NCI-H2029 treated with DMSO at 0.1 percent for 48 hours (cell line): ENCODE measurements around the gene KIF13A.
"Not testable (repeated sequence)": the region's sequence is repeated elsewhere in the genome, so short reads cannot be mapped to it uniquely, and the experiment has no call there.

ENCODE experiments used
- DNase-seq: peaks from one replicate; lab custom pipeline; 2025; lab: John Stamatoyannopoulos, UW

The KIF13A gene

GRCh38 chr6:17785094-17785787, 202.2 kb downstream of the KIF13A start:
- DNase-seq, result no peak

GRCh38 chr6:17780061-17780460, 207.4 kb downstream of the KIF13A start:
- DNase-seq, result no peak

GRCh38 chr6:17771609-17772008, 215.8 kb downstream of the KIF13A start:
- DNase-seq, result no peak

GRCh38 chr6:17768881-17769280, 218.6 kb downstream of the KIF13A start:
- DNase-seq, result no peak

- no peak for DNase-seq
These were observed 219.0 kb downstream of the KIF13A start for GRCh38 chr6:17768388-17768787.

- DNase-seq, result no peak
These were observed 224.8 kb downstream of the KIF13A start for GRCh38 chr6:17762651-17763050.

GRCh38 chr6:17758119-17758518, 229.3 kb downstream of the KIF13A start:
- no peak for DNase-seq

GRCh38 chr6:17754254-17754653, 233.2 kb downstream of the KIF13A start:
- DNase-seq, result no peak

GRCh38 chr6:17745324-17745723, 242.1 kb downstream of the KIF13A start:
- not testable (repeated sequence) for DNase-seq

- DNase-seq, result not testable (repeated sequence)
These were observed 242.6 kb downstream of the KIF13A start for GRCh38 chr6:17744757-17745308.

- no peak for DNase-seq
These were observed 243.2 kb downstream of the KIF13A start for GRCh38 chr6:17744019-17744756.

GRCh38 chr6:17741507-17741906, 245.9 kb downstream of the KIF13A start:
- DNase-seq, result no peak

GRCh38 chr6:17740559-17741220, 246.7 kb downstream of the KIF13A start:
- no peak for DNase-seq

GRCh38 chr6:17737704-17738252, 249.7 kb downstream of the KIF13A start:
- DNase-seq, result no peak

- DNase-seq, result not testable (repeated sequence)
These were observed 252.1 kb downstream of the KIF13A start for GRCh38 chr6:17735311-17735710.

- DNase-seq, result no peak
These were observed 257.2 kb downstream of the KIF13A start for GRCh38 chr6:17730078-17730704.

GRCh38 chr6:17729223-17730077, 258.0 kb downstream of the KIF13A start:
- DNase-seq, result no peak

GRCh38 chr6:17728551-17729222, 258.7 kb downstream of the KIF13A start:
- no peak for DNase-seq

- no peak for DNase-seq
These were observed 262.4 kb downstream of the KIF13A start for GRCh38 chr6:17725083-17725482.

GRCh38 chr6:17724341-17724740, 263.1 kb downstream of the KIF13A start:
- DNase-seq, result no peak
